NCI-H510A (cell line): Measurements from ENCODE around the gene ARL4A.

Experiments used
- DNase-seq: peaks from one replicate; lab custom pipeline; 2025; lab: John Stamatoyannopoulos, UW

The ARL4A gene

GRCh38 chr7:12703881-12704280 is 16.4 kb downstream of the ARL4A start:
- DNase-seq = no peak

- DNase-seq = no peak
These were observed 18.4 kb downstream of the ARL4A start for GRCh38 chr7:12705878-12706277.

- peak; percentile 37 for DNase-seq
These were observed 19.6 kb downstream of the ARL4A start for GRCh38 chr7:12706900-12707536.

GRCh38 chr7:12708314-12708713 is 20.9 kb downstream of the ARL4A start:
- DNase-seq = no peak

GRCh38 chr7:12709726-12710502 is 22.5 kb downstream of the ARL4A start:
- DNase-seq = no peak

- DNase-seq = no peak
These were observed 23.7 kb downstream of the ARL4A start for GRCh38 chr7:12711124-12711523.

GRCh38 chr7:12712236-12712635 is 24.8 kb downstream of the ARL4A start:
- no peak for DNase-seq

- DNase-seq = no peak
These were observed 26.4 kb downstream of the ARL4A start for GRCh38 chr7:12713625-12714378.

- DNase-seq = no peak
These were observed 26.9 kb downstream of the ARL4A start for GRCh38 chr7:12714379-12714737.

- DNase-seq = peak; percentile 69
These were observed 28.1 kb downstream of the ARL4A start for GRCh38 chr7:12715372-12716133.

- no peak for DNase-seq
These were observed 28.8 kb downstream of the ARL4A start for GRCh38 chr7:12716134-12716681.

- DNase-seq = no peak
These were observed 29.3 kb downstream of the ARL4A start for GRCh38 chr7:12716722-12717121.

- DNase-seq = no peak
These were observed 31.9 kb downstream of the ARL4A start for GRCh38 chr7:12719141-12719919.

- DNase-seq = no peak
These were observed 32.8 kb downstream of the ARL4A start for GRCh38 chr7:12719981-12720865.

GRCh38 chr7:12721286-12721830 is 33.9 kb downstream of the ARL4A start:
- DNase-seq = no peak

- no peak for DNase-seq
These were observed 34.7 kb downstream of the ARL4A start for GRCh38 chr7:12722136-12722535.

- no peak for DNase-seq
These were observed 35.5 kb downstream of the ARL4A start for GRCh38 chr7:12722636-12723605.

GRCh38 chr7:12725575-12726316 is 38.3 kb downstream of the ARL4A start:
- no peak for DNase-seq
